NCI-H446 treated with DMSO at 0.1 percent for 48 hours (cell line): Measurements from ENCODE around the gene DBI.
A peak's percentile ranks its signal among the peaks of the same experiment; 100 is the strongest.
"Not testable (repeated sequence)": the region's sequence is repeated elsewhere in the genome, so short reads cannot be mapped to it uniquely, and the experiment has no call there.

Experiments
- DNase-seq: peaks from one replicate; lab custom pipeline; 2025; lab: John Stamatoyannopoulos, UW

The DBI gene

DNA sequence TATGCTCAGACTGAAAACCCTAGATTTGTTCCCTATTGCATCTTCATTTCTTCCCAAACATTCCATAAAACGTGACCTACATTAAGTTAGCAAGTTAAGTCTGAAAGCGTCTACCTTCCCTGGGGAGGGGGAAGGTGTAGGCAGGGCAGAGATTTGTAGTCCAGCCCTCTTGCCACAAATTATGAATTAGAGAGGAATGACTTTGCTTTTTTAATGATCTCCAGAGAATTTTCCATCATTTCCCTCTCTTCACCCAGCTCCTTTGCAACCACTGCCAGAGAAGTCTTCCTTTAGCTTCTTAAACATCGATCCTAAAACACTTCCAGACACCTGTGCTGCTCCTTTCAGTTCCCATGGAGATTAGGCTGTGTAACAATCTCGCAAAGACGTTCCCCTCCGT, 1.3 kb upstream of the DBI start:
- no peak for DNase-seq

DNA sequence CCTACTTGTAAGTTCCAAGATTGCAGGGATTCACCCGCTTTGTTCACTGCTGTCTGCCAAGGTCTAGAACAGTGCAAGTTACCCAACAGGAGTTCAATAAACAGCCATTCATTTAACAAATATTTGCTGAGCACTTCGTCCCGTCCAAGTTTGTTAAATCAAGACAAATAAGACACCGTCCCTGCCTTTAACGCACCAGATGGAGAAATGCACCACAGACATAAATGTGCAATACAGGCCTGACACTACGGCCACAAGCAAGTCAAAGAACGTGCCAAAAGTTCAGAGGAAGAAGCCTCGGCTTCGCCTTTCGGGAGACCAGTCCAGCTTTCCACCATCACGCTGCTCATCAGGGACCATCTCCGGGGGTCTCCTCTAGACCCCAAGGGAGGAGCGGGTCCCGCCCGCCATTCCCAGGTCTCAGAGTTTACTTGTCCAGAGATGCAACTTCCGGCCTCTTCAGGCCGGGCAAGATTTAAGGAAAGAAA, 572 bp upstream of the DBI start:
- no peak for DNase-seq

DNA sequence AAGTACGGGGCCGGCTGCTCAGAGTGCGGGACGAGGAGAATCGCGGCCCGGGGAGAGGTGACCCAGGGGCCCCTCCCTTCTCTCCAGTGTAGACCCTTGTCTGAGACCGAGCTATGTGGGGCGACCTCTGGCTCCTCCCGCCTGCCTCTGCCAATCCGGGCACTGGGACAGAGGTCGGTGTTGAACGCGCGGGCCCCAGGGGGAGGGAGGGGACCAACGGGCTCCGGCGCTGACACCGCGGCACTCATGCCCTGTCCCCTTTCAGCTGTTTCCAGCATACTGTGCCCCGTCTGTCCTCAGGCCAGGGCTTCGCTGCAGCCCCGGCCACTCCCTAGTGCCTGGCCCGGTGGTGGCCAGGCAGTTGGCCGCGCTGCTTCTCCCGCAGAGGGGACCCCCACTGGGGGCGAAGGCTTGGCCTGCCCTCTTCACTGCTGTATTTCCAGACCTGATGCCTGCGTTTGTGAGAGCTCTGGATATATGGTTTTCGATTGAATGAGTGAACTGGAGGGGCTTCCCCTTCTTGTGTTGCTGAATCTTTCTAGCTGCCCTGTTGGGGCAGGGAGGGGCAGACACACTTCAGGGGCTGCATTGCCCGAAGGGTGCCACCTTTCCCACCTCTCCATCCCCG, 809 bp downstream of the DBI start:
- DNase-seq: no peak

DNA sequence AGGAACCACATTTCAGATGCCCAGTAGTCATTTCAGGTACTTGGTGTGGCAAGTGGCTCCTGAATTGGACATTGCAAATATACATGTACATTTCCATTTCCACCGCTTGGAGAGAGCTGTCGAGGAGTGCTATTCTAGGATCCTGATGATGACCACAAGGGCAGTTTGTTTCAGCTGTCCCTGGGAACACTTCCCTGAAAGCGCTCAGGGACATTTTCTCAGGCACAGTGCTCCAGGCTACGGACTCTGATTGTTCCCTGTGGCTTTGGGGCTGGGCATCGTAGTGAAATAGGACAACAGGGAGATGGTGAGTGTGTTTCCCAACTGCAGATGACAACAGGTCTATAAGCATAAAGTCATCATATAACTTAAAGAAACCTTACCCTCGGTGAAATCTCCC, 3.1 kb downstream of the DBI start:
- no peak for DNase-seq

DNA sequence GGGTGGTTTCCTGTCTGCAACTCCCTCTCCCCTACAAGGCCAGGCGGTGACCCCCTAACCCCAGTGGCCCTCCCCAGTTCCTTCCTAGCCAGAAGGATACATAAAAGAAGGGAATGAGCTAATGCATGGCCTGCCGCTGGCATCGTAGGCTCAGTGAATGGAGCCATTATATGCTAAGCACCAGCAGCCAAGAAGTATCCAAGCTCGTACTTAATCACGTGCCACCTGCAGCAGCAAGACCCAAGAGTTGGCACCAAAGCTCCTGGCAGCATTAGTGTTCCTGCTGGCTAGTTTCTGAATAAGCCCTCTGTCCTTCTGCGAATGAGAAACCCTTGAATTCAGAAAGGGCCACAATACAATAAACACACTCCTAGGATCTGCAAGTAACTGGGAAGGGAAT, 4.3 kb downstream of the DBI start:
- DNase-seq: peak; percentile 69

DNA sequence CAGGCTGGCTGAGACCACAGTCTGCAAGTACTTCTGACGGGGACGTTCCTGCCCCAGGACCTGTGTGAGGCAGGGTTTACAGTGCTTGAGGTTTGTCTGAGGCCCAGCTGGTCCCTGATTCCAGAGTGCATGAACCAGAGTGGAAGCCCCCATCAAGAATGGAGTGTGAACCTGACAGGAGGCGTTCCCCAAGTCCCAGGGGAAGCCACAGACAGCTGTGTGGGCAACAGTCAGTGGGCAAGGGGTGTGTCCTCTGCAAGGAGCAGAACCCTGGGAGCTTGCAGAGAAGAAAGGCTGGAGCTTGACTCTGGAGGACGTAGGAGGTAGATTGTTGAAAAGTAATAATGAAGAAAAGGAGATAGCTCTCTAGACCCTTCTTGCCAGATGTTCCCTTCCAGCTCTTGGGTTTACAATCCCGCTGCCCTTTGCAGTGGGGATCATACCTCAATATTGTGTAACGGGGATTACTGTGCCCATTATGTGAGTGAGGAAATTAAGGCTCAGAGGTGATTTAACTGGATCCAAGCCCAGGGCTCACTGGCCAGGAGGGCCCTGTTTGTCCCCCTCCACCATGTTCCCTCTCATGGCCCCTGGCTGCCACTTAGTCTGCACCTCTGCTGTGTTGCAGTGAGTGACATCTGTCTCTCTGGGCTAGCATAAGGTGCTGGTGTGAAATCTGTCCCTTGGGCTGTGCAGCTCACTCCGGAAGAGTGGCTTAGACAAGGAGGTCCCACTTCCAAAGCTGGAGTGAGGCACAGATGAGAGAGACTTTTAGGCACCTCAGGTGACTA, 6.2 kb downstream of the DBI start:
- no peak for DNase-seq

DNA sequence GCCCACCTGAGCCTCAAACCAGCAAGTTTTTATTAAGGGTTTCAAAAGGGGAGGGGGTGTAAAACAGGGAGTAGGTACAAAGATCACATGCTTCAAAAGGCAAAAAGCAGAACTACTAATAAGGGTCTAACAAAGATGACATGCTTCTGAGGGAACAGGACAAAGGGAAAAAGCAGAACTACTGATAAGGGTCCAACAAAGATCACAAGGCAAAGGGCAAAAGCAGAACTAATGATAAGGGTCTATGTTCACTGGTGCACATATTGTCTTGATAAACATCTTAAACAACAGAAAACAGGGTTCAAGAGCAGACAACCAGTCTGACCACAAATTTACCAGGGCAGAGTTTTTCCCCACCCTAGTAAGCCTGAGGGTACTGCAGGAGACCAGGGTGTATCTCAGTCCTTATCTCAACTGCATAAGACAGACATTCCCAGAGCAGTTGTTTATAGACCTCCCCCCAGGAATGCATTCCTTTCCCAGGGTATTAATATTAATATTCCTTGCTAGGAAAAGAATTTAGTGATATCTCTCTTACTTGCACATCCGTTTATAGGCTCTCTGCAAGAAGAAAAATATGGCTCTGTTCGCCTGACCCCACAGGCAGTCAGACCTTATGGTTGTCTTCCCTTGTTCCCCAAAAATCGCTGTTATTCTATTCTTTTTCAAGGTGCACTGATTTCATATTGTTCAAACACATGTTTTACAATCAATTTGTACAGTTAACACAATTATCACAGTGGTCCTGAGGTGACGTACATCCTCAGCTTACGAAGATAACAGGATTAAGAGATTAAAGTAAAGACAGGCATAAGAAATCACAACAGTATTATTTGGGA, 7.3 kb downstream of the DBI start:
- DNase-seq: not testable (repeated sequence)

DNA sequence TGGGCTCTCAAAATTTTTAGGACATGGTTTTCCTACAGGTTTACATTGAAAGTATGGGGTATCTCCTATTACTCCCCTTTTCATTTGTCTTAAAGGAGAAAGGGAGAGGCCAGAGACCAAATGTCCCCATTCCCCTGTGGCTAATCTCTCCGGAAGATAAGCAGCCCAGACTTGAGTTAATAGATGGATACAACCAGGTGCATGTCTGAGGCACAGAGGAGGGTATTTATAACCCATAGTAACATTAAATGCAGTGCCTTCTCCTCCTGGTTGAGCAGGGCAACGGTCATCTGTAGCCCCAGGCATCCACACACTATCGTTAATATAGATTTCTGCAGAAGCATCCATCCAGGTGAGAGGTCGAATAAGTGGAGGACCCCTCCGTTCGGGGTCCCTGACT, 9.6 kb downstream of the DBI start:
- DNase-seq: not testable (repeated sequence)

DNA sequence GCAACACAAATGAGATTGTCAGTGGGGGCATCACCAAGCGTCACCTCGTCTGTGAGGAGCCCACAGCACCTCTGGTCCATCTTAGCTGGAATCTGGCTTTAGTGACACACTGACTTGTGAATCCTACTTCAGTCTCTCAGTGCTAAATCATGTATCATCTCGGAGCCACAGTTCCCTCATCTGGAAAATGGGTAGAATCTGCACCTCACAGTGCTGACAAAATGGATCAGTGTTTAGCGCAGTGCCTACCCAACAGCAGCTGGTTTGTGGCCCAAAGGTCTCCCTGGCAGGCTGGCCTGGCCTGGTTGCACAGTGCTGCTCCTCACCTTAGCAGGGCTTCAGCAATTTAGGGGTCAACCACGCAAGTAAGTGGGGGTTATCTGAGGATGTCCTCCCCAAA, 10.0 kb downstream of the DBI start:
- DNase-seq: no peak

DNA sequence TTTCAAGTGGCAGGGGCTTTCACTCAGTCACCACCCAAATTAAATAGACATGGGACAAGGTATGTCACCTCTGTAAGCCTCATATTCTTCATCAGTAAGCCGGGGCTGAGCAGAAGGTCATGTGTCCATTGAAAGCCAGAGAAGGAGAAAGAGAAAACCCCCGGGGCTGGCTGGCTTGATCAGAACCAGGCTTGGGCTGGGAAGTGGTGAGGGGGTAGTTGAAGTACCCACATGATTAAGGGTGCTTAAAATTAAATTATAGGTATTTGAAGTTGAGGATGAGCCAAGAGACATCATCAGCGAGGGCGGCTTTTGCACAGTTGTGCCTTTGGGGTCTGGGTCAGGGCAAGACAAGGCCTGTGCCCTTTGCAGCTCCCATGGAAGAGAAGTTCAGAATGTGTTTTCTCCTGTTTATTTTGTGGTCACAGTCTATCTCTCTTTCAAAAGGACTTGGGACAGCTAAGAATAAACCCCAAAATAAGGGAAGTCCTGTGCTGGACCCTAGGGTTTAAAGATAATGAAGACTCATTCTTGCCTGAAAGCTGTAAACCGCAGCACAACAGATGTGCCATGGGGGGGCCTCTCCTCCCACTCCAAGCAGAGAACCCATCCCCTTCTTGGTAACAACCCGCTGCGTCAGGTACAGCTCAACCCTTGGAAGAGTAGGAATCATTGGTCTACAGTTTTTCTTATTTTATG, 10.7 kb downstream of the DBI start:
- DNase-seq: no peak

DNA sequence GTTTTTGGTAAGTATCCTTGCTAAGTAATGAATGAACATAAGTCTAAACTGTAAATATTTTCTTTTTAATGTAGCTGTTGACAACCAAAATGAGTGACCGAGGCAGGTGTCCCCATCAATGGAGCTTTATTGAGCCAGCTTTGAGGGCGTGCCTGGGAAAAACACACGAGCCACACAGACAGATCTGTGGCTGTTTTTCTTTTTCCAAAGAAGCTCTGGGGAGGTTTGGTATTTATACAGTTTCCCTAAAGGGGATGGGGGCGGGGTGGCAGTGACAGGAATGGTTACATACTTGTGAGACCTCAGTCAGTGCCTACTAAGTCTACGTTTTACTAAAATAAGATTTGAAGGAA, 11.2 kb downstream of the DBI start:
- no peak for DNase-seq

DNA sequence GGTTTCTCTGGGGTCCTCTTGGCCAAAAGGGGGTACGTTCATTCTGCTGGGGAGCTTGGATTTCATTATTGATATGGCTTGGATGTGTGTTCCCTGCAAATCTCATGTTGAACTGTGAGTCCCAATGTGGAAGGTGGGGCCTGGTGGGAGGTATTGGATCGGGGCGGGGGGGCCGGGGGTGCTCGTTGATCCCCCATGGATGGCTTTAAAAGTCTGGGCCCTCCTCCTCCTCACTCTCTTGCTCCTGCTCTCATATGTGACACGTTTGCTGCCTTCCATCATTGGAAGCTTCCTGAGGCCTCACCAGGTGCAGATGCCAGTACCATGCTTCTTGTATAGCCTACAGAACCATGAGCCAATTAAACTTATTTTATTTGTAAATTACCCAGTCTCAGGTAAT, 11.8 kb downstream of the DBI start:
- DNase-seq: no peak

DNA sequence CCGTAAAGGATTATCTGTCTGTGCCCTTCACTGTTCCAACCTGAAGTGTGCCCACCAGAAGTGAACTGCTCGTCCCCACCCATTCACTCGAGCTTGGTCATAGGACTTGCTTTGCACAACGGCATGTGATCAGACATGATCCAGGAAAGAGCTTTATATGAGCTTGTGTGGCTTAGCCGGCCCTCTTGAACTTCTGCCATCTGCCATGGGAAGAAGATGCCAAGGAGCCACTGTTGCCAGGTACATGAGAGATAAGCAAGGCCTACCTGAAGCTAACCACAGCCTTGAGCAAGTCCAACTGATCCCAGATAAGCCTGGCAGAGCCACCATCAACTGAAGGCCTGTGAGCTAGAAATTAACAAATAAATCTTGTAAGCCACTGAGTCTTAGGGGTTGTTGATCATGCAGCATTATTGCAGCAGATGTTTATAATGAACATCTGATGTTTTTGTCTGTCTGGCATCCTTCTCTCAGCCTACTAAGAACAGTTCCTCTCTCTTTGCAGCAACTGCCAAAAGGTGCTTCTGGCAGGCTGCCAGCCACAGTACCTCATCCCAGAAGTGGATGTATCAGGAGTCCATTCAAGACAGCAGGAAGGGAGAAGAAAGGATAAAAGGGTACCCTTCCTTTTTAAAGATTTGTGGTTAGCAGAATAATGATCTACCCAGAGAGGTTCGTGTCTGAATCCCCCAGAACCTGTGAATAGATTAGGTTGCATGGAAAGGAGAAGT, 16.8 kb downstream of the DBI start:
- peak; percentile 86 for DNase-seq

DNA sequence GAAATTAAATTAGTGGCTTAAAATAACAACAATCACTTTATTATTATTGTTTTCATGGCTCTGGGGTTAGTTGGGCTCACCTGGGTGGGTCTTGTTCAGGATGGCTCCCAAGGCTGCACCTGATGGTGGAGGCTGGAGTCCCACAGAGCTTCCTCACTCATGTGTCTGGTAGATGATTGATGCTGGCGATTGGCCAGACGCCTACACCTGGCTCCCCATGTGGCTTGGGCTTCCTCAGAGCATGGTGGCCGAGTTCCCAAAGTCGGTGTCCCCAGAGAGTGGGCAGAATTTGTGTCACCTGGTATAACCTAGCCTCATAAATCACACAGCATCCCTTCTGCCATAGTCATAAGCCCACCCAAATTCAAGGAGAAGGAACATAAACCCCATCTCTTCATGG, 18.2 kb downstream of the DBI start:
- no peak for DNase-seq

DNA sequence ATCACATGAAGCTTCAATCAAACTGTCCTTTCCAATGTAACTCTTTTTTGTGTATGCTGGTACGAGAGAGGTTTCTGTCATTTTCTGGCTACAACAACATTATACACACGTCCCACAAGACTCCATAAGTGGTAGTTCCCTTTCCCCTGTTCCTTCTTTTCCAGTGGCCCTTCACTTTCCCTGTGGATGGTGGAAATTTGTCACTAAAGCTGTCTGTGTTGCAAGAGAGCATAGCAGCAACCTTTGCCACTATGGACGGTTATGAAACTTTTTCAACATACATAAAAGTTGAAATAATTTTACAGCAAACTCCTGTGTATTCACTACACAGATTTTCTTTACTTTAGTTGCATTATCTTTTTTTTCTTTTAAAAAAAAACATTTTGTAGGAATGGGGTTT, 18.7 kb downstream of the DBI start:
- no peak for DNase-seq

DNA sequence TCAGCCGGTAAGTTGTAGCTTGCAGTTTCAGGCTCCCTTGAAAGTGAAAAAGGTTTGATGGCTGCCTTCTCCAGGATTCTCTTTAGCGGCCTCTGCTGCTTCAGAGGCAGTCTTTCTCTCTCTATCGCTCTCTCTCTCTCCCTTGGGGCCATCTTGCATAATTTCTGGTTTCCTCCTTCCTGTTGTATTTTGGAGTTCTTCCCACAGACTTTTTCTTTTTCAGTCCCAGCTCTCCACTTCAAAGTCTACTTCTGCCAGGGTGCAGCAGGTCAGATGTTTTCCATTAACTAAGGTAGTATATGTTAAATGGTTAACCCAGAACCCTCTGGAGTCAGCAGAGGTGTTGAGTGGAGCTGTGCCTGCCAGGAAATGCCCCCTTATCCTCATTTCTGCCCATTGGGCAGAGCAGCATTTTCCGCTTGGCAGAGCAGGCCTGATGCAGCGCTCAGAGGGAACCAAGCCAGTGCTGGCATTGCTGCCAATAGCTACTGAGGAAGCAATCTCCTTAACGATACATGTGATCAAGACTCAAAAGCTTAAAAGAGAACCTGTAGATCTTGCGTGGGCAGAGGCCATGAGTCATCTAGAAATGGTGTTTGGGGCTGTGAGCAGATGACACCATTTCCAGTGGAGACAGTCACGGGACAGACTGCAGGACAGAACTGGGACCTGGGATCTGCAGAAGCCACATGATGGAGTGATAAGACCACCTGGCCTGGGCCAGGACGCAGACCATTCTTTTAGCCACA, 20.8 kb downstream of the DBI start:
- DNase-seq: peak; percentile 91

DNA sequence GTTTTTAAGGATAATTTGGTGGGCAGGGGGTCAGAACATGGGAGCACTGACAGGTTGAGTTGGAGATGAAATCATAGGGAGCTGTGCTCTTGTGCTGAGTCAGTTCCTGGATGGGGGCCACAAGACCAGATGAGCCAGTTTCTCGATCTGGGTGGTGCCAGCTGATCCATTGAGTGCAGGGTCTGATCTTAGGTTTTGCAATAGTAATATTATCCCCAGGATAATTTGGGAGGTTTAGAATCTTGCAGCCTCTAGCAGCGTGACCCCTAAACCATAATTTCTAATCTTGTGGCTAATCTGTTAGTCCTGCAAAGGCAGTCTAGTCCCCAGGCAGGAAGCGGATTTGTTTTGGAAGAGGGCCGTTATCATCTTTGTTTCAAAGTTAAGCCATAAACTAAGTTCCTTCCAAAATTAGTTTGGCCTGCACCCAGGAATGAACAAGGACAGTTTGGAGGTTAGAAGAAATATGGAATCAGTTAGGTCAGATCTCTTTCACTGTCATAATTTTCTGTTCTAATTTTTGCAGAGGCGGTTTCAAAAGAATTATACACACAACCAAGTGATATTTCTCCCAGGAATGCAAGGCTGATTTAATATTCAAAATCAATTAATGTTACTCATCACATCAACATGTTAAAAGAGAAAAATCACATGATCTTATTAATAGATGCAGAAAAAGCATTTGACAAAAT, 23.0 kb downstream of the DBI start:
- peak; percentile 79 for DNase-seq

DNA sequence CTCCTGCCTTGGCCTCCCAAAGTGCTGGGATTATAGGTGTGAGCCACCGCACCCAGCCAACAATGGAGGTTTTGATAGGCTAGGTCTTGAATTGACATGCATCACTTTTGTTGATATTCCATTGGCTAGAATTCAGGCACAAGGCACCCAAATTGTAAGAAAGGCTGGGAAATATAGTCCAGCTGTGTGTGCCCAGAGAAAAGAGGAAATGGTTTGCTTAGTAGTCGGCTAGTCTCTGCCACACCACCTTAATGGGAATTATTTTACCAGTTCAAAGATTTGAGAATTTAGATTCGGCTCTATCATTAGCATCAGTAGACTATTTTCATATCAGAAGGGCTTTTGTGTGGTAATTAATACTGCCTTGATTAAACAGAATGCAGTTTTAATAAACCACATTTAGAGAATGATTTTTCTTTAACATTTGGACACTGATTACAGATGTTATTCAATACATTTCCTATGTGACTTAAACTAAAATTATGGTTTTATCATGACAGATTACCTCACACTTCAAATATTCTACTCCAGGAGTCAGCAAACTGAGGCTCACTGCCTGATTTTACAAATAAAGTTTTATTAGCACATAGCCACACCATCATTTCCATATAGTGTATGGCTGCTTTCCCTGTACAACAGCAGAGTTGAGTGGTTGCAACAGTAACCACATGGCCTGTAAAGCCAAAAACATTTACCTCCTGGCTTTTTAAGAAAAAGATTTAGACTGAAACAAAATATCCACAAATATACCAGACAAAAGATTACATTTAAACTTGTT, 27.4 kb downstream of the DBI start:
- DNase-seq: no peak

DNA sequence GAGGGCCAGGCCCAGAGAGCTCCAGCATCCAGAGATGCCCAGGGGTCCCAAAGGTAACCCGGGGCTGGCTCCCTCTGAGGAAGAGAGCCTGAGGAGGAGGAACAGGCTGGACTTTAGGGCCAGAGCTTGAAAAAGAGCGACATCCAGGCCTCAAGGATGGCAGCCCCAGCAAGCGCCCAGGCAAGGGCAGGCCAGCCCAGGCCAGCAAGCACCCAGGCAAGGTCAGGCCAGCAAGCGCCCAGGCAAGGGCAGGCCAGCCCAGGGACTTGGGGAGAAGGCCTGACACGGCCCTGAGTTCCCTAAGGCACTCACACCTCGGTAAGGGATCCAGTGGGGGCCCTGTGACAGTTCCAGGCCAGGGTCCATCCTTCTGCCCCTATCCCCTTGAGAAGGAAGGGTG, 30.4 kb downstream of the DBI start:
- DNase-seq: no peak

DNA sequence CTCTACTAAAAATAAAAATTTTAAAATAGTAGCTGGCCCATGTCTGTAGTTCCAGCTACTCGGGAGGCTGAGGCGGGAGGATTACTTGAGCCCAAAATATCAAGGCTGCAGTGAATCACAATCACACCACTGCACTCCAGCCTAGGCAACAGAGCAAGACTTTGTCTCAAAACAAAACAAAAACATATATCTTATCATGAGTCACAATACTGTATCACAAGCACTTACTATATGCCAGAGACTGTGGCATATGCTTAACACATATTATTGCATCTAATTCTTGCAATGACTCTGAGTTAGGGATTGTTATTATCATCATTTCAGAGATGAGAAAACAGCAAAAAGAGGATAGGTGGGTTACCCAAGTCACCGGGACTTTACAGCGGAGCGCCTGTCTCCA, 35.3 kb downstream of the DBI start:
- no peak for DNase-seq
